Measurements from ENCODE around the gene TMEM220. TPM values are rescaled to one million over a fixed set of nuclear protein-coding genes. Genes with fewer than 3 reads are reported as not detected.

The TMEM220 gene
- total RNA-seq, 3 donors from 2014 or later, result 14.9 to 29.5 (median 22.4) TPM

DNA sequence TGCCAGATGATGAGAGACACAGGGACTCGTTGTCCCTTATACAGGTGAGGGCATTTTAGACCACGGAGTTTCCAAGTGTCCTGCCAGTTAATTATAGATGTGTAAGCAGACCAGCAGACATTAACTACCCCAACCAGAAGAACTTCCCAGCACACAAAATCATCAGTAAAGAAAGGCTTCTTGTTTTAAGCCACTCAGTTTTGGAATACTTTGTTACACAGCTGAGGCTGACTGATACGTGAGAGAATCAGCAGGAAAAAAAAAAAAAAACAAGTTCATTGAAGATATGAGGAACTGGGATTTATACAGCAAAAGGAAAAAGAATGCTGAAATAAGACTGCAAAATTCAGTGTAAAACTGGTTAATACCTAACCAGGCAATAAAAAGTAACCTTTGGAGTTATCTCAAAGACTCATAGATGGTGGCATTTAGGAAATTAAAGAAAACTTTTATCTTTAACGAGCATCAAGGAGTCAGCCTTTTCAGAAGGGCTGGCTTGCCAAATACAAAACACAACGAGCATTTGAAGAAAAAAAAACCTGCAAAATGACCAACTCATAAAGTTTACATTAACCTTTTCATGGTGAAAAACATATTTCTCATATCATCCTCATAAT, 46.0 kb upstream of the TMEM220 start:
- no peak for DNase-seq

DNA sequence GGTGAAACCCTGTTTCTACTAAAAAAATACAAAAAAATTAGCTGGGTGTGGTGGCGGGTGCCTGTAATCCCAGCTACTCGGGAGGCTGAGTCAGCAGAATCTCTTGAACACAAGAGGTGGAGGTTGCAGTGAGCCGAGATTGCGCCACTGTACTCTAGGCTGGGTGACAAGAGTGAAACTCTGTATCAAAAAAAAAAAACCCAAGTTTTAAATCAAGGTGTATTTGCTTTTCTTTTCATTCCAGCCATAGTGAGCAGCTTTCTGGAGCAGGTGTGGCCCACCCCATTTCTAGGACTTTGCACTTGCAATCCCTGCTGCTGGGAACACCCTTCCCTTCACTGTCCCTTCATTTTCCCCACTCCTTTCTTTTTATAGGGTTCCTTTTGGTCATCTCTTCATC, 45.2 kb upstream of the TMEM220 start:
- H3K9me3 ChIP-seq, result peaks cover 5% of the 10 kb centered on the region
- peaks cover 35% of the 10 kb centered on the region for H3K4me1 ChIP-seq (ENCODE audit: low read depth)
- intact Hi-C loops (cut with DNase I, micrococcal nuclease), result no loop called here
- no peak overlapping the region for H3K4me3 ChIP-seq
- peak; percentile 77 for ATAC-seq
- TF ChIP-seq, protein P1, sequence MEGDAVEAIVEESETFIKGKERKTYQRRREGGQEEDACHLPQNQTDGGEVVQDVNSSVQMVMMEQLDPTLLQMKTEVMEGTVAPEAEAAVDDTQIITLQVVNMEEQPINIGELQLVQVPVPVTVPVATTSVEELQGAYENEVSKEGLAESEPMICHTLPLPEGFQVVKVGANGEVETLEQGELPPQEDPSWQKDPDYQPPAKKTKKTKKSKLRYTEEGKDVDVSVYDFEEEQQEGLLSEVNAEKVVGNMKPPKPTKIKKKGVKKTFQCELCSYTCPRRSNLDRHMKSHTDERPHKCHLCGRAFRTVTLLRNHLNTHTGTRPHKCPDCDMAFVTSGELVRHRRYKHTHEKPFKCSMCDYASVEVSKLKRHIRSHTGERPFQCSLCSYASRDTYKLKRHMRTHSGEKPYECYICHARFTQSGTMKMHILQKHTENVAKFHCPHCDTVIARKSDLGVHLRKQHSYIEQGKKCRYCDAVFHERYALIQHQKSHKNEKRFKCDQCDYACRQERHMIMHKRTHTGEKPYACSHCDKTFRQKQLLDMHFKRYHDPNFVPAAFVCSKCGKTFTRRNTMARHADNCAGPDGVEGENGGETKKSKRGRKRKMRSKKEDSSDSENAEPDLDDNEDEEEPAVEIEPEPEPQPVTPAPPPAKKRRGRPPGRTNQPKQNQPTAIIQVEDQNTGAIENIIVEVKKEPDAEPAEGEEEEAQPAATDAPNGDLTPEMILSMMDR (IDR thresholded peaks at IDR 0.05), result no peak
- DNase-seq, result peak; percentile 53 to 61 (median 58)
- no peaks in the 10 kb centered on the region for H3K36me3 ChIP-seq (ENCODE audit: low read depth)

More for the DNA sequence above, 46.0 kb upstream of the TMEM220 start:
- TF ChIP-seq, protein P1 (IDR thresholded peaks at IDR 0.05), result no peak
- peak; percentile 58 for ATAC-seq
- peaks cover 5% of the 10 kb centered on the region for H3K9me3 ChIP-seq
- no peaks in the 10 kb centered on the region for H3K36me3 ChIP-seq (ENCODE audit: low read depth)
- H3K4me3 ChIP-seq, result no peak overlapping the region
- peaks cover 38% of the 10 kb centered on the region for H3K4me1 ChIP-seq (ENCODE audit: low read depth)
- intact Hi-C loops (cut with DNase I, micrococcal nuclease), result no loop called here

- no peak for ATAC-seq
- Histone ChIP-seq H3K36me3 (ENCODE audit: low read depth) (no peaks in the 10 kb centered on the region), H3K9me3 (peaks cover 5% of the 10 kb centered on the region), H3K4me1 (ENCODE audit: low read depth) (peaks cover 21% of the 10 kb centered on the region), H3K4me3 (no peak overlapping the region)
- no peak for DNase-seq
- TF ChIP-seq, protein P1 (IDR thresholded peaks at IDR 0.05), result no peak
- intact Hi-C loops (cut with DNase I, micrococcal nuclease), result no loop called here
Observed at GRCh38 chr17:10773391-10773790, 43.6 kb upstream of the TMEM220 start.

DNA sequence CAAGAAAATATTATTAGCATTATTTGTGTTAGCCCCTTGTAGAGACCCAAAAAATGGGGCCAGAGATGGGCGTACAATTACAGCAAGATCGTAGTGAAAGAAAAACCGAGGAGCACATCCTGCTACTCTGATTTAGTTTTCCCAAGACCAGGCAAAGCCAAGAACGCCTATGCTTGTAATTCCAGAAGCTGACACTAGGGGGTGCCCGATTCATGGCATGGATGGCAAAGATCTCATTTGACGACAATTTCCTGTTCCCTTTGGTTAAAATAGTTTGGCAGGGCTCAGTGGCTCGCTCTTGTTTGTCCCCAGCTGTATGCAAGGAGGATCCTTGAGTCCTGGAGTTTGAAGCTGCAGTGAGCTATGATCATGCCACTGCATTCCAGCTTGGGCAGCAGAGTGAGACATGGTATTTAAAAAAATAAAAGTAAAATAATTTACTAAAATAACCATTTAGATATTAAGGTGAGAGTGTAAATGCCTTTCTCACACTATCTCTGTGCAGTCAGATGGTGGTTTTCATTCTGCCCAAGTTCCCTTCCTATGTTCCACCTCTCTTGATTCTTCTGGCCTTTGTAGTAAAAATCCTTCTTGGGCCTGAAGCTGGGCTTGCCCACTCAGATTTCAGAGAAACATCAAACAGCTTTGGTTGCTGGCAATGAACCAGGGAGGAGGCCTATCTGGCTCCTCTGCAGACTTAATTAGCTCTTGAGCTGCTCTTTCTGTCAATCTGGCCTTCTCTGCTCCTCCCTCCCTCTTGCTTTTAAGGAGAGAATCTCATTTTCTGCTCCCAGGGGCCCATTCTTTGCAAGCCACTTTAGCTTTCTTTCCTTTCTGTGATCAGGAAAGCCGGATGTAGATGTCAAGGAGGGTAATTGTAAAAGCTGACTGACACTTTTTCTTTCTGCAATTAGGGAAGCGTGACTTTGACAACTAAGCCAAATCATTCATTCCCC, 42.9 kb upstream of the TMEM220 start:
- no peak overlapping the region for H3K4me3 ChIP-seq
- peak in 2 of 3 donors; percentile 74 to 95 for DNase-seq
- TF ChIP-seq, protein P1 (IDR thresholded peaks at IDR 0.05), result peak; percentile 86
- ATAC-seq, result peak; percentile 62
- peaks cover 5% of the 10 kb centered on the region for H3K9me3 ChIP-seq
- intact Hi-C loops (cut with DNase I, micrococcal nuclease), result no loop called here
- peaks cover 14% of the 10 kb centered on the region for H3K4me1 ChIP-seq (ENCODE audit: low read depth)
- H3K36me3 ChIP-seq (ENCODE audit: low read depth), result no peaks in the 10 kb centered on the region

GRCh38 chr17:10771148-10771547, 41.3 kb upstream of the TMEM220 start:
- no peak for DNase-seq
- ATAC-seq, result no peak
- intact Hi-C loops (cut with DNase I, micrococcal nuclease), result no loop called here
- TF ChIP-seq, protein P1 (IDR thresholded peaks at IDR 0.05), result no peak
- Histone ChIP-seq H3K4me3 (no peak overlapping the region), H3K9me3 (peaks cover 5% of the 10 kb centered on the region), H3K4me1 (ENCODE audit: low read depth) (peaks cover 8% of the 10 kb centered on the region), H3K36me3 (ENCODE audit: low read depth) (no peaks in the 10 kb centered on the region)
